PC-9 (cell line): Measurements from ENCODE around the gene SNX8.

Experiments
- EZH2 ChIP-seq: fragments of 200-600 bp; sonication (generic); IDR thresholded peaks from 2 replicates; pipeline ENCODE4 v1.8.0; 2017; ENCODE audit warnings: antibody characterized with exemption, low read depth
- TF ChIP-seq, protein P1 (sequence below): fragments of 200-600 bp; sonication (generic); conservative IDR thresholded peaks from 2 replicates; pipeline ENCODE4 v1.6.1; 2017; ENCODE audit warnings: mixed run types, antibody characterized with exemption, mild to moderate bottlenecking, moderate library complexity

DNA sequence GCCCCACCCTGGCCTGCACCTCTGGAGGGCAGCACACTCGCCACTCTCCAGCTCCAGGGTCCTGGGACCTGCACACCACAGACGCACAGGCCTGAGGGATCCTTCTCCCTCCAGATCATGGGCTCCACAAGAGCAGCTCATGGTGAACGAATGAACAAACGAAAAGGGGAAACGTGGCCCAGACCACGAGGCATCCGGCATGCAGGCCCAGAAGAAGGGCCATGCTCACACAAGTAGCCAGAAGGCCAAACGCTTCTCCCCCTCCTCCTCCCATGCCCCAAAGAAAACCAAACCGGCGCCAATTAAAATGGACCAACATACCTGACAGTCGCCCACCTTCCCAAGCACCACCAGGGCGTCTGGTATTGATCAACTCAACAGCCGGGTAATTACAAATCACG, 111.9 kb downstream of the SNX8 start:
- TF ChIP-seq, protein P1, sequence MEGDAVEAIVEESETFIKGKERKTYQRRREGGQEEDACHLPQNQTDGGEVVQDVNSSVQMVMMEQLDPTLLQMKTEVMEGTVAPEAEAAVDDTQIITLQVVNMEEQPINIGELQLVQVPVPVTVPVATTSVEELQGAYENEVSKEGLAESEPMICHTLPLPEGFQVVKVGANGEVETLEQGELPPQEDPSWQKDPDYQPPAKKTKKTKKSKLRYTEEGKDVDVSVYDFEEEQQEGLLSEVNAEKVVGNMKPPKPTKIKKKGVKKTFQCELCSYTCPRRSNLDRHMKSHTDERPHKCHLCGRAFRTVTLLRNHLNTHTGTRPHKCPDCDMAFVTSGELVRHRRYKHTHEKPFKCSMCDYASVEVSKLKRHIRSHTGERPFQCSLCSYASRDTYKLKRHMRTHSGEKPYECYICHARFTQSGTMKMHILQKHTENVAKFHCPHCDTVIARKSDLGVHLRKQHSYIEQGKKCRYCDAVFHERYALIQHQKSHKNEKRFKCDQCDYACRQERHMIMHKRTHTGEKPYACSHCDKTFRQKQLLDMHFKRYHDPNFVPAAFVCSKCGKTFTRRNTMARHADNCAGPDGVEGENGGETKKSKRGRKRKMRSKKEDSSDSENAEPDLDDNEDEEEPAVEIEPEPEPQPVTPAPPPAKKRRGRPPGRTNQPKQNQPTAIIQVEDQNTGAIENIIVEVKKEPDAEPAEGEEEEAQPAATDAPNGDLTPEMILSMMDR = no peak
- no peak for TF ChIP-seq EZH2
